ENCODE results near the gene EMILIN1. TPM values are rescaled to one million over a fixed set of nuclear protein-coding genes. Genes with fewer than 3 reads are reported as not detected.
"Not testable (repeated sequence)": the region's sequence is repeated elsewhere in the genome, so short reads cannot be mapped to it uniquely, and the experiment has no call there.

EMILIN1 gene
- total and polyA plus RNA-seq, 2 of the 4 experiments (the other 2 are of a cell fraction) = 26.5 to 95.6 TPM

DNA sequence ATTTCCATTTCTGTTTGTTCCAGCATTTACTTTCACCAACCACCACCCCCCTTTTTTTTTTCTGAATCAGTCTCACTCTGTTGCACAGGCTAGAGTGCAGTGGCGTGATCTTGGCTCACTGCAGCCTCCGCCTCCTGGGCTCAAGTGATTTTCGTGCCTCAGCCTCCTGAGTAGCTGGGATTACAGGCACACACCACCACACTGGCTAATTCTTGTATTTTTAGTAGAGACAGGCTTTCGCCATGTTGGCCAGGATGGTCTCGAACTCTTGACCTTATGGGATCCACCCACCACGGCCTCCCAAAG, 2.9 kb upstream of the EMILIN1 start:
- H2AFZ ChIP-seq (replicated peaks; ENCODE audit: low read length, poor library complexity); POLR2A ChIA-PET (ENCODE audit: unreplicated experiment): not testable (repeated sequence)

More for the DNA sequence above, 2.9 kb upstream of the EMILIN1 start:
- ATAC-seq (ENCODE audit: low read depth); H2BK5ac ChIP-seq (ENCODE audit: low read depth, low read length, poor library complexity, severe bottlenecking); H3K27me3 ChIP-seq (ENCODE audit: control insufficient read depth, insufficient read depth, low read length); H3K9me3 ChIP-seq (ENCODE audit: control insufficient read depth, insufficient read depth, low read length); H3K18ac ChIP-seq (ENCODE audit: low read depth, low read length); H4K5ac ChIP-seq (ENCODE audit: low read depth, low read length); DNase-seq; CTCF ChIA-PET; H3K56ac ChIP-seq (ENCODE audit: extremely low read depth, insufficient read depth, low read length); H3K36me3 ChIP-seq (ENCODE audit: control insufficient read depth, insufficient read depth, low read length); H2AK9ac ChIP-seq (replicated peaks; ENCODE audit: low read depth, low read length, poor library complexity); in situ Hi-C loops (cut with MboI; ENCODE audit: low sequenced_read_pairs); H3K4me3 ChIP-seq (ENCODE audit: insufficient read depth, low read depth, low read length); H4K91ac ChIP-seq (ENCODE audit: insufficient read depth, low read depth, low read length); H4K20me1 ChIP-seq (ENCODE audit: insufficient read depth, low read length); dilution Hi-C loops (cut with HindIII; ENCODE audit: low sequenced_read_pairs, unreplicated experiment); H3K4me2 ChIP-seq (ENCODE audit: low read depth, low read length); BruUV-seq (replicated peaks); intact Hi-C loops (cut with micrococcal nuclease): not testable (repeated sequence)
- Histone ChIP-seq H4K8ac (ENCODE audit: low read depth in 2 of 2, low read length in 2 of 2) (peak overlapping the region in 1 of 2 experiments; percentile 30; a peak in 1 of 4 replicates), H3K79me1 (ENCODE audit: low read depth in 1 of 2, low read length in 2 of 2) (peaks cover 5 to 33% of the 10 kb centered on the region in 2 experiments), H3K9ac (ENCODE audit: low read depth, low read length) (peak overlapping the region; percentile 18; the same call in 1 of the 2 replicates), H3K14ac (replicated peaks; ENCODE audit: low read depth, low read length) (peak overlapping the region; percentile 50; the same call in 1 of the 2 replicates), H3K4ac (ENCODE audit: low read depth, low read length) (peak overlapping the region; percentile 76; the same call in 1 of the 2 replicates), H2BK120ac (ENCODE audit: low read depth, low read length) (peak overlapping the region; percentile 72; the same call in 1 of the 2 replicates), H2BK20ac (ENCODE audit: low read depth, low read length) (peak overlapping the region; percentile 68; the same call in 1 of the 2 replicates), H3K27ac (ENCODE audit: insufficient read depth, low read length) (peak overlapping the region; percentile 31; the same call in 1 of the 2 replicates), H3K4me1 (ENCODE audit: control insufficient read depth, insufficient read depth, low read length) (peaks cover 31% of the 10 kb centered on the region), H3K23ac (ENCODE audit: low read depth, low read length) (peak overlapping the region; percentile 31; the same call in 1 of the 2 replicates), H2BK15ac (ENCODE audit: low read depth, low read length) (peak overlapping the region; percentile 19; the same call in 1 of the 3 replicates), H3K9me1 (ENCODE audit: insufficient read depth, low read length) (peaks cover 14% of the 10 kb centered on the region; the same call in 1 of the 2 replicates), H2AK5ac (ENCODE audit: low read depth, low read length) (peak overlapping the region; percentile 10; the same call in 1 of the 2 replicates)
- 100% methylated on average over 1 of the region's 6 CpGs; no CpG with 5 or more reads in 1 of the 2 experiments for WGBS, 2 experiments (ENCODE audit: extremely low coverage in 2 of 2, insufficient read length in 1 of 2)

Measured in IMR-90 (cell line).